DMS53 treated with DMSO at 0.1 percent for 48 hours (cell line): ENCODE results near the gene AHDC1.
A peak's percentile ranks its signal among the peaks of the same experiment; 100 is the strongest.
"Not testable (repeated sequence)": the region's sequence is repeated elsewhere in the genome, so short reads cannot be mapped to it uniquely, and the experiment has no call there.

Experiments used
- DNase-seq: peaks from one replicate; lab custom pipeline; 2025; ENCODE audit not compliant: unreplicated experiment; lab: John Stamatoyannopoulos, UW

Gene AHDC1, protein sequence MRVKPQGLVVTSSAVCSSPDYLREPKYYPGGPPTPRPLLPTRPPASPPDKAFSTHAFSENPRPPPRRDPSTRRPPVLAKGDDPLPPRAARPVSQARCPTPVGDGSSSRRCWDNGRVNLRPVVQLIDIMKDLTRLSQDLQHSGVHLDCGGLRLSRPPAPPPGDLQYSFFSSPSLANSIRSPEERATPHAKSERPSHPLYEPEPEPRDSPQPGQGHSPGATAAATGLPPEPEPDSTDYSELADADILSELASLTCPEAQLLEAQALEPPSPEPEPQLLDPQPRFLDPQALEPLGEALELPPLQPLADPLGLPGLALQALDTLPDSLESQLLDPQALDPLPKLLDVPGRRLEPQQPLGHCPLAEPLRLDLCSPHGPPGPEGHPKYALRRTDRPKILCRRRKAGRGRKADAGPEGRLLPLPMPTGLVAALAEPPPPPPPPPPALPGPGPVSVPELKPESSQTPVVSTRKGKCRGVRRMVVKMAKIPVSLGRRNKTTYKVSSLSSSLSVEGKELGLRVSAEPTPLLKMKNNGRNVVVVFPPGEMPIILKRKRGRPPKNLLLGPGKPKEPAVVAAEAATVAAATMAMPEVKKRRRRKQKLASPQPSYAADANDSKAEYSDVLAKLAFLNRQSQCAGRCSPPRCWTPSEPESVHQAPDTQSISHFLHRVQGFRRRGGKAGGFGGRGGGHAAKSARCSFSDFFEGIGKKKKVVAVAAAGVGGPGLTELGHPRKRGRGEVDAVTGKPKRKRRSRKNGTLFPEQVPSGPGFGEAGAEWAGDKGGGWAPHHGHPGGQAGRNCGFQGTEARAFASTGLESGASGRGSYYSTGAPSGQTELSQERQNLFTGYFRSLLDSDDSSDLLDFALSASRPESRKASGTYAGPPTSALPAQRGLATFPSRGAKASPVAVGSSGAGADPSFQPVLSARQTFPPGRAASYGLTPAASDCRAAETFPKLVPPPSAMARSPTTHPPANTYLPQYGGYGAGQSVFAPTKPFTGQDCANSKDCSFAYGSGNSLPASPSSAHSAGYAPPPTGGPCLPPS (N-terminal part only)

DNA sequence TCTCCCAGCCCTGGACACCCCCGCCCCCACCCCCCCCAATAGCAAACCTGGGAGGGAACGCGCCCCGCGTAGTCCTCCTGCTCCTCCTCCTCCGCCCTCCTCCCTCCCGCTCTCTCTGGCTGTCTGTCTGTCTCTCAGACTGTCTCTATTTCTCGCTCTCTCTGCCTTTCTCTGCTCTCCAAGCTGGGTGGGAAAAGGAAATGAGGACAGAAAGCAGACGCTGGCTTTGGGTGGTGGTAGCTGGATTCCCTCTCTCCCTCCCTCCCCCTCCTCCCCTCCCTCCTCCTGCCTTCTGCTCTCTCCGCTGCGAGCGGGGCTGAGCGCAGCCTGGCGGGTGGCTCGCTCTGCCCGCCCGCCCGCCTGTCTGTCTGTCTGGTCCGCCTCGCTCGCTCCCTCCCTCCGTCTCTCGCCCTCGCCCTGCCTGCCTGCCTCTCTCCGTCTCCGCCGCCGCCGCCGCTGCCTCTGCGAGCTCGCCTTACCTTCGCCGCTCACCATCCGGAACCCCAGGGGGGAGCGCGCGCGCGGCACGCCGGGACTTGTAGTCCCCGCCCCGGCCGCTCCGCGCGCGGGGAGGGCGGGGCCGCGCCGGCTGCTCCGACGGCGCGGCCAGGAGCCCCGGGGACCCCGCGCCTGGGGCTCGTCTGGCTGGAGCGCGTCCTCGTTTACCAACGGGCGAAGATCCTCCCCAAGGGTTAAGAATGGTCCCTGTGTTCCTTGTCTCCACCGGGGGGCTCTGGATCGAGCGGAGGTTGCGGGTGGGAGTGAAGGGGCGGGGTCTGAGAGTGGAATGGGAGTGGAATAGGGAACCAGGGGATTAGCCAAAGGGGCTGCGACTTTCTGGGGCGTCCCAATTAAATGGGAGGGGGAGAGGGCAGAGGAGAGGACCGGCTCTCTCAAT, at the start of gene AHDC1:
Gene AHDC1 (minus strand): TSS at position 464 of the 898 bp plus-strand sequence. CDS start 52,029 bp downstream, outside the sequence.
- DNase-seq, result peak; percentile 71

DNA sequence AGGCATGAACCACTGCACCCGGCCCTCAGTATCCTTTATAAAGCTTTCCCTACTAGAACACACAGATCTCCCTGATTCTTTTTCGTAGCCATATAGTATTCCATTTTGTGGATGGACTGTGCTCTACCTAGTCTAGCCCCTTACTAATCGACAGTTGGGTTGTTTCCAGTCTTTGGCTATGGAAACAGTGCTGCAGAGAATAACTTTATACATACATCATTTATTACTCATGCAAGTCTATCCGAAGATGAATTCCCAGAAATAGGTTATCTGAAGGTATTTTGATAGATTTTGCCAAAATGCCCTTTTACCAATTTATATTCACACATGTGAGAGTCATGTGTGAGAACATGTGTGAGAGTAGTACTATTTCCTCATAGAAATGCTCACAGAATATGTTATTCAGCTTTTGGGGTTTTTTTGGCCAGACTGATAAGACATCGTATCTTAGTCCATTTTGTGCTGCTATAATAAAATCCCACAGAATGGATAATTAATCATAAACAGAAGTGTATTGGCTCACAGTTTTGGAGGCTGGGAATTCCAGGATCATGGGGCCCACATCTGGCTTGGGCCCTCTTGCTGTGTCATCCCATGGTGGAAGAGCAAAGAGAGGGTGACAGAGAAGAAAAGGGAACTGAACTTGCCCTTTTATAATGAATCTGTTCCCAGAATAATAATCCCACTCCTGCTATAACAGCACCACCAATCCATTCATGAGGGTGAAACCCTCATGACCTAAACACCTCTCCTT, 48.3 kb upstream of the AHDC1 start:
- DNase-seq, result no peak

DNA sequence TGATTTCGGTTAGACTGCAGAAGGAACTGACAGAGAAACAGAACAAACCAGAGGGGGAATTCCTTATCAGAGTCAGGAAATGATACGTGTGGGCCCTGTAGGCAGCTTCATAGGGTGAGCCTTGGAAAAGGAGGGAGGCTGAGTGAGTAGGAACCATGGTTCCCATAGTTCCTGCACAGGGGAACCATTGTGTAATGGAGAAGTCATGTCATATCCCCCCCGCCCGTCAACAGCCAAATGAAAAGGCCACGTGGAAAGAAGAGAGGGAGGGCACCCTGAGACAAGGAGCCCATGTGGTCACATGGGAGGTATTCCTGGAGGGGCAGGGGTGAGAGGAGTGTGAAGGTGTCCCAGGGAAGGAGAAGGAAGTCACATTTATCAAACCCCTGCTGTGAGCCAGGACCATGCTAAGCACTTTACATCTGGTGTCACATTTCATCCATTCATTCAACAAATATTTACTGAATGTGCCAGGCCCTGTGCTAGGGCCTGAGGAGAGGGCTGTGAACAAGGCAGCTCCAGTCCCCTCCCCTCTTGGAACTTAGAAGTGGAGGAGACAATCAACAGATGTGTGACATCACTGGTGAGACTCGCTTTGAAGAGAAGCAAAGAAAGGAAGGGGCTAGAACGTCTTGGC, 46.7 kb upstream of the AHDC1 start:
- DNase-seq, result peak; percentile 80

DNA sequence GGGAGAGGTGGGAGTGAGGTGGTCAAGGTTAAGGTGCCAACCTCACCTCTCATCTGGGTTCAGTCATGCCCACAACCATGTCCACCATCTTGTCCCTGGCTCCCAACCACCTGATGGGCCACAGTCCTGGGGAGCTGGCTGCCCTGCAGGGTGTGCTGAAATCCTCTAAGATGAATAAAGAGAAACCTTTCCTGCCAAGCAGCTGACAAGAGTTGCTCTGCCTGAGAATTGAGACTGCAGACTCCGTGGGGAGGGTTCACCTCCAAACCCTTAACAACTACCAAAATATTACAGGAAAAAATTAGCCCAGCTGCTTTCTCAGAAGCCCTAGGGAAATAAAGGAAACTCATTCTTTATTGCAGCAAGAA, 46.2 kb upstream of the AHDC1 start:
- no peak for DNase-seq

DNA sequence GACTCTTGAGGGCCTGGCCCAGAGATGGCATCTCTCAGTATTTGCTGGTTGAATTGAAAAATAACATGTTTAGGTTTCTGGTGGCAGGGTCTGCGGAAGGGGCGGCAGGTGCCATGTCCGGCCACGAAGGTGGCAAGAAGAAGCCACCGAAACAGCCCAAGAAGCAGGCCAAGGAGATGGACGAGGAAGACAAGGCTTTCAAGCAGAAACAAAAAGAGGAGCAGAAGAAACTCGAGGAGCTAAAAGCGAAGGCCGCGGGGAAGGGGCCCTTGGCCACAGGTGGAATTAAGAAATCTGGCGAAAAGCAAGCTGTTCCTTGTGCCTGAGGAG, 45.3 kb upstream of the AHDC1 start:
- DNase-seq, result no peak

DNA sequence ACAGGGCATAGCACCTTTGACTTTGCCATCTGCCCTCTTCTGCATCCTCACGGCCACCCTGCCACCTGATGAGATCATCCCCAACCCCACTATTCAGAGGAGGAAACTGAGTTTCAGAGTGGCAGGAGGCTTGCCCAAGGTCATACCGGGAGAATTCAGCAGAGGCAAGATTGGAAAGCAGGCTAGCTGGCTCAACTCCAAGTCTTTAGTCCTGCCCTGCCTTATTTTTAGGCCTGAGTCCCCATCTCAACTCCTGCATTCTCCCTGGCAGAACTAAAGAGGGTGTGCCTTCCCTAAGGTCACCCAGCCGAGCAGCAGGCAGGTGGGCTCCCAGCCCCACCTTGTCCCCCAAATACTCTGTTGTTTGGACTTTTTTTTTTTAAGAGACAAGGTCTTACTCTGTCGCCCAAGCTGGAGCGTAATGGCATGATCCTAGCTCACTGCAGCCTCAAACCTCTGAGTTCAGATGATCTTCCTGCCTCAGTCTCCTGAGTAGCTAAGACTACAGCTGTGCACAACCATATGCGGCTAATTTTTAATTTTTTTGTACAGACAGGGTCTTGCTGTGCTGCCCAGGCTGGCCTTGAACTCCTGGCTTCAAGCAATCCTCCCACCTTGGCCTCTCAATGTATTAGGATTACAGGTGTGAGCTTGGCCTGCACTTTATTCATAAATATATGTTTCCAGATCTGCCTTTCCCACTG, 44.8 kb upstream of the AHDC1 start:
- DNase-seq, result no peak

DNA sequence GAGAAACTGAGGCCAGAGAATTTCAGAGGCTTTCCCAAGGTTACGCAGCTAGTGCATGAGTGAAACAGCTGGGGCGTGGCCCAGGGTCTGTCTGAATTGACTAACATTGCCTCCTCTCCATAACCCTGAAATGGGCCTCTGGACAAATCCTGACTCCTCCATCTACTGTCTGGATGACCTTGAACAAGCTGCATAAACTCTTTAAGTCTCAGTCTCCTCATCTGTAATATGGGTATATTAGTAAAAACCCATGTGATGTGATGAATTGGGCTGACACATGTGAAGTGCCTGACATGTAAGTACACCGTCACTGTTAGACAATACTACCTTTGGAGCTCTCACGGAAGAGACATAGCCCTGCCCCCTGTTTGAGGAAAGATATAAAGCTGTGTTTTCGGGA, 43.4 kb upstream of the AHDC1 start:
- DNase-seq, result no peak

DNA sequence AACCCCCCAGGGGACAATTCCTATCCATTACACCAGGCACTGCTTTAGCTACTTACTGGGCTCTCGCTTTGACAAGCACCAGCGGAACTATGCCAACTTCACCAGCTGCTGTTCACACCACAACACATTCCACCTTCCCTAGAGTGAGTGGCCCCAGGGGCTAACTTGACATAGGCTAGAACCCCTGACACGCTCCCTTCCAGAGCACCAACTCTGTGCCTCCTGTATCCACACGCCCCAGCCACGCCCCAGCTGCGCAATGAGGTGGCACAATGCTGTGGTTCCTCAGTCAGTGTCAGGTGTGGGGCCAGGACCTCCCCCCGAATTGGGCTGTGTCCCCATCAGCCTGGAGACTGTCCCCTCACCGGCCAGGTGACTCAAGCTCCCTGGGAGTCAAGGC, 42.7 kb upstream of the AHDC1 start:
- no peak for DNase-seq

DNA sequence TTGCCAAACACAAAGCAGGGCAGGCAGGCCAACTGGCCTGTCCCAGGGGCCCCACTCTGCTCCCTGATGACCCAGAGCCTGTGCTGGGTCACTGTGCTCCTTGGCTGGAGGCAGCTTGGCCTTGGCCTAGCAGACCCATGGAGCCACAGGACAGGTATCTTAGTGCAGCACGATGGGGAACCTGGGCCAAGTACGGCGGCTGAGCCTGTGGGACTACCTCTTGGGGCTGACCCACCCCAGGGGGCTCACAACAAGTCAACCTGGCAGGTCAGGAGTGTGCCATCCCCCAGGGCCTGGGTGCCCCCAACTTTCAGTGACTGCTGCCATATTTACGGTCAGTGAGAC, 41.1 kb upstream of the AHDC1 start:
- no peak for DNase-seq

DNA sequence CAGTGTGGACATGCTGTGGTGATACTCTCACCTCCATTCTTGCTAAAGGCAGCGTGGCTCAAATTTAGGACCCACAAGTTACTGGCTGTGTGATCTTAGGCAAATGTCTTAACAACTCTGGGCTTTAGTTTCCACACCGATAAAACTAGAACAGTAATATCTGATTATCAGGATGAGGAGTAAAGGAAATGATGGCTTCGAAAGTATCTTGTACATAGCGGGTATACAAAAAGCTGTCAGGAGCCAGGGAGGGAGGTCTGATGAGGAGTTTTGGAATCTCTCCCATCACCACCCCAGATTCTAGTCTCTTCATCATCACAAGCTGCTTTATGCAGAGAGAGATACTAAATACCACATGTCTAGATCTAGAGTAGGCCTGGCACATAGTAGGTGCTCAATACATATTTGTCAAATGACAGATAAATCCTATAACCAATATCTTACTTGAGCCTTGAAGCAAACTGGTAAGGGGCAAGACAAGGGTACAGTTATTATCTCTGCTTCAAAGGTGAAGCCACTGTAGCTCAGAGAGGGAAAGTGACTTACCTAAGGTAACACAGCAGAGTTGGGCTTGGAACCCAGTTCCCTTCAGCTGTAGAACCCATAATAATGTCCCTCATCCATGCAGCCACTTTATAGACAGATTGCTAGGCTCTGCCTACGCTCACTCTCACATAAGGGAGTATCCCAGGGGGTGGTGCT, 40.6 kb upstream of the AHDC1 start:
- no peak for DNase-seq

DNA sequence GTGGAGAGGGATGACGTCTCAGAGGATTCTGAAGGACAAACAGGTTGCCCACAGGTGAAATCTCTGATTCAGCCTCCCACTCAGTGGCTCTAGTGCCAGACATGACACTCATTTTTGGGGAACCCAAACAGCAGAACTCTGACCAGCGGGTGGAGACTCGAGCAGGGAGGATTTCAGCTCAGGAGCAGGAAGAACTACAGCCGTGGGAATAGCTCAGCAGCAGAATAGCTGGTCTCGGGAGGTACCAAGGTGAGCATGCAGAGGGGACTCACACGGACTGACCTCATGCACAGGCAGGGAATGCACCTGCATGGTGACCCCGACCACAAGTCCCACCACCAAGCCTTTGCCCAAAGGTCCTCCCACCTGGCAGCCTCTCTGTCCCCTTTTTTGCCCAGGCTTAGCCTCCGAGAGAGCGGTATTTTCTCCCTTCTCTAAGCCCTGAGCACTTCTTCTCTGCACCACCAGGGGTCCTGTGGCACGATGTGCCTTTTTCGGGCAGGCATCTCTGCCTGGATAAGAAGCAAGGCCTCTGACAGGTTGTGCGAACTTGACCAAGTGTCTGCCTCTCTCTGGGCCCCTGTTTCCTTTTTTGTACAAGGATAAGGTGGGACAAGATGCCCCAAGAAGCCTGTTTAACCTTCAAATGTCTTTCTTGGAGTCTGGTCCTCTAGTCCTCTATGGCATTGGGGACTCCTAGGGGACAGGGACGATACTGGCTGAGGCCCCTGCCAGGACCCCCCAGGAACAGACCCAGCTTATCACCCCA, 39.8 kb upstream of the AHDC1 start:
- peak; percentile 43 for DNase-seq

DNA sequence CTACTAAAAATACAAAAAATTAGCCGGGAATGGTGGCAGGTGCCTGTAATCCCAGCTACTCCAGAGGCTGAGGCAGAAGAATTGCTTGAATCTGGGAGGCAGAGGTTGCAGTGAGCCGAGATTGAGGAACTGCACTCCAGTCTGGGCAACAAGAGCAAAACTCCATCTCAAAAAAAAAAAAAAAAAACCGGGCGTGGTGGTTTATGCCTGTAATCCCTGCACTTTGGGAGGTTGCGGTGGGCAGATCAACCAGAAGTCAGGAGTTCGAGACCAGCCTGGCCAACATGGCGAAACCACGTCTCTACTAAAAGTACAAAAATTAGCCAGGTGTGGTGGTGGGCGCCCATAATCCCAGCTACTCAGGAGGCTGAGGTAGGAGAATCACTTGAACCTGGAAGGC, 36.6 kb upstream of the AHDC1 start:
- not testable (repeated sequence) for DNase-seq

DNA sequence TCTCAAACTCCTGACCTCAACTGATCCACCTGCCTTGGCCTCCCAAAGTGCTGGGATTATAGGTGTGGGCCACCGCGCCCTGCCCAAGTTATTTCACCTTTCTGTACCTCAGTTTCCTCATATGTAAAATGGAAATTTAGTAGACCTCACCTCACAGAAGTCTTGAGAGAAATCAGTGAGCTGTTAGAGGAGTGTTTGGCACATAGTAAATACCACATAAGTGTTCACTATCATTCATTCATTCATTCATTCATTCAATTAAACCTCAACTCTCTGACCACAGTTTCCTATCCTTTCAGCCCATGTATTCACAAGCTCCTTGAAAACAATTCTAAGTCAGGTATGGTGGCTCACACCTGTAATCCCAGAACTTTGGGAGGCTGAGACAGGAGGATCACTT, 34.9 kb upstream of the AHDC1 start:
- no peak for DNase-seq

DNA sequence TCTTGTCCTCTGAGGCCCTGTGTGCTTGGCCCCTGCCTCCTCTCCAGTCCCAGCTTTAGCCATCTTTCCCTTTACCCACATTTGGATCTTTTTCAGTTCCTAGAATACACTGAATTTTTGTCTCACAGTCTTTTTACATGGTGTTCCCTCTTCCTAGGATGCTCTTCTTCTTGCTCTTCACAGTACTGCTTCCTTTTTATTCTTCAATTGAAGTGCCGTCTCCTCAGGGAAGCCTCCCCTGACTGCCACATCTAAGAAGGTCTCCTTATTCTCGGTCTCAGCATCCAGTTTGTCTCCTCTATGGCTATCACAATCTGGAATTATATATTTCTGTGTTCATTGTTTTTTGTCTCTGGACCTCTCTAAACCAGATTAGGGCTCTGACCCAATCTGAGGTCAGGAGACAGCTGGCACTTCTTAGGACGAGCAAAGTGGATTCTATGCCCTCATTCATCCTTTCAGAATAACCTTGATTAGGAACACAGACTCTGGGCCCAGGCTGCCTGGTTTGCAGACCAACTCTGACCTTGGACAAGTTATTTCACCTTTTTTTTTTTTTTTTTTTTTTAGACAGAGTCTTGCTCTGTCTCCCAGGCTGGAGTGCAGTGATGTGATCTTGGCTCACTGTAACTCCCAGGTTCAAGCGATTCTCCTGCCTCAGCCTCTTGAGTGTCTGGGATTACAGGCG, 34.2 kb upstream of the AHDC1 start:
- DNase-seq, result no peak

DNA sequence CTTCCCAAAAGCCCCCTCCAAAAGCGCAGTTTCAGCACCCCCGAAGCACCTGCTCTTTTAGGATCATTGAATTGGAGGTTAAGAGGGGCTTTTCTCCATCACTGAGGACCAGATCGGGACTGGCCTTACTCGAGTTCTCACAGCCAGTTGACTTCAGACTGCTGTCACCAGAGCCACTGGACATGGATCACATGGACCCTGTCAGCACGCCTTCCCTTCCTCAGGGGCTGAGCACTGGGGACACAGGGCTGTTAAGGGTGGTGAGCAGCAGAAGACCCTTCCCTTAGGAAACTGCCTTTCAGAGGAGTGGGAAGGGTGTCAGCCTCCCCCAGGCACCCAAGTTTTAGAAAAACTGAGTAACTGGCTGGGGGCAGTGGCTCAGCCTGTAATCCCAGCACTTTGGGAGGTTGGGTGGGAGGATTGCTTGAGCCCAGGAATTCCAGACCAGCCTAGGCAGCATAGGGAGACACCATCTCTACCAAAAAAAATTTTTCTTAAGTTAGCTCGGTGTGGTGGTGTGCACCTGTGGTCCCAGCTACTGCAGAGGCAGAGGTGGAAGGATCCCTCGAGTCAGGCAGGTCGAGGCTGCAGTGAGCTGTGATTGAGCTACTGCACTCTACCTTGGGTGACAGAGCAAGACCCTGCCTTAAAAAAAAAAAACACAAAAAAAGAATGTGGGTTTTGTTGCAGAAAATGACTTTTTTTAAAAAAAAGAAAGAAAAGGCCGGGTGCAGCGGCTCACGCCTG, 31.6 kb upstream of the AHDC1 start:
- DNase-seq, result no peak

DNA sequence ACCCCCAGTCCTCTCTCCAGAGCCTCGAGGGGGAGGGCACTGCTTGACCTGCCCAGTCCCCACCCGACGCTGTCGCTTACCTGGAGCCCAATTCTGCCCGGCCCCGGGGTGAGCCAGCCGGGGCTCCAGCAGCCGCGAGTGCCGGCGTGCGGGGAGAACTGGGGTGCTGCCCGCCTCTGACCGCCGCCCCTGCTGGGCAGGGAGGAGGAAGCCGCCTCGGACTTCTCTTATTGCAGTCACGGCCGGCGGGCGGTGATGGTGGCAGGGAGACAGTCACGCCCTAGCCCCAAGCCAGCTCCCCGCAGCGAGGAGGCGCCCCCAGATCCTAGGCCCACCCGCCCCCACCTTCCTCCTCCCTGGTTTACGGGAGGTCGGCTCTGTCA, 31.0 kb upstream of the AHDC1 start, which contains the start of gene FGR:
Gene FGR (minus strand): TSS at position 201 of the 383 bp plus-strand sequence. CDS start 11,269 bp downstream, outside the sequence.
- DNase-seq, result no peak
